GM12878 (cell line): ENCODE measurements around the gene ITPRIPL2. TPM values are rescaled to one million over a fixed set of nuclear protein-coding genes. Genes with fewer than 3 reads are reported as not detected.

Experiments used
- BRCA1 ChIP-seq: IDR thresholded peaks from 2 replicates; pipeline ENCODE4 v1.6.1; 2011; ENCODE audit warnings: low read depth, low read length, improper control_type of control experiment
- CREM ChIP-seq: IDR thresholded peaks from 2 replicates; pipeline ENCODE4 v1.6.1; 2014; ENCODE audit warnings: antibody characterized with exemption, low read depth
- HDAC6 ChIP-seq: fragments of 200-600 bp; sonication (generic); IDR thresholded peaks from one replicate; pipeline ENCODE4 v1.8.0; 2017; ENCODE audit warnings: antibody characterized with exemption; ENCODE audit not compliant: unreplicated experiment
- HDGF ChIP-seq: fragments of 450-650 bp; IDR thresholded peaks from 2 replicates; pipeline ENCODE4 v1.6.1; 2016; ENCODE audit warnings: antibody characterized with exemption
- MTA3 ChIP-seq: IDR thresholded peaks from 2 replicates; pipeline ENCODE4 v1.6.1; 2012; ENCODE audit warnings: low read length, inconsistent platforms, borderline replicate concordance
- NFYA ChIP-seq: IDR thresholded peaks from 2 replicates; pipeline ENCODE4 v1.6.1; 2011; ENCODE audit warnings: low read depth, mild to moderate bottlenecking, low read length, improper control_type of control experiment, borderline replicate concordance
- NR2F1 ChIP-seq: fragments of 450-650 bp; conservative IDR thresholded peaks from 2 replicates; pipeline ENCODE4 v1.6.1; 2017; ENCODE audit warnings: mild to moderate bottlenecking
- POLR2AphosphoS5 ChIP-seq: IDR thresholded peaks from 2 replicates; pipeline ENCODE4 v1.6.1; 2011; ENCODE audit warnings: mild to moderate bottlenecking, low read length, inconsistent platforms
- SIX5 ChIP-seq: IDR thresholded peaks from 2 replicates; pipeline ENCODE4 v1.6.1; 2011; ENCODE audit warnings: mild to moderate bottlenecking, low read depth, low read length, moderate library complexity; ENCODE audit not compliant: severe bottlenecking
- SMAD5 ChIP-seq: IDR thresholded peaks from 2 replicates; pipeline ENCODE4 v1.6.1; 2016; ENCODE audit warnings: antibody characterized with exemption, low read depth
- SPI1 ChIP-seq: IDR thresholded peaks from 2 replicates; pipeline ENCODE4 v1.6.1; 2011; ENCODE audit warnings: low read depth, mild to moderate bottlenecking, low read length, moderate library complexity, borderline replicate concordance; ENCODE audit not compliant: insufficient read depth
- polyA plus RNA-seq, 11 experiments: library from polyadenylated mRNA; depleted of rRNA in 4 of 11; unstranded in 6 of 11; stranded (reverse) in 5 of 11; fragments of >200 nt; fragmentation: Nextera tagmentation in 4 of 11; fragmentation: Illumina TruSeq in 1 of 11; extraction: Ambion mirVana in 4 of 11; extraction: Trizol in 1 of 11; gene quantifications; 1 replicate in 1 of 11; 2 replicates in 10 of 11; pipeline versions ENCODE4 v1.2.1 to v1.2.3, GENCODE V29; 2011 to 2016; ENCODE audit warnings: inconsistent platforms in 2 of 11, missing spikeins in 2 of 11, low read depth in 1 of 11
- total RNA-seq, 4 experiments: library from RNA; depleted of rRNA in 3 of 4; stranded (reverse); fragments of >200 nt in 3 of 4; fragmentation: Illumina TruSeq in 1 of 4; extraction: Trizol in 1 of 4; gene quantifications; 2 replicates each; pipeline versions ENCODE4 v1.2.1 to v1.2.3, GENCODE V29; 2013 to 2021
- TF ChIP-seq, protein P1 (sequence below): fragments of 450-650 bp; IDR thresholded peaks from 2 replicates; pipeline ENCODE4 v1.6.1; 2017; ENCODE audit warnings: mild to moderate bottlenecking, moderate library complexity
- TF ChIP-seq, protein P2 (sequence below): IDR thresholded peaks from 2 replicates; pipeline ENCODE4 v1.6.1; 2012; ENCODE audit warnings: low read length, inconsistent platforms
- TF ChIP-seq, protein P3 (sequence below): IDR thresholded peaks from 2 replicates; pipeline ENCODE4 v1.6.1; 2012; ENCODE audit warnings: mild to moderate bottlenecking, low read depth, low read length
- TF ChIP-seq, protein P4 (sequence below): IDR thresholded peaks from 2 replicates; pipeline ENCODE4 v1.6.1; 2012; ENCODE audit warnings: low read depth, low read length, improper control_type of control experiment
- TF ChIP-seq, protein P5 (sequence below): fragments of 450-650 bp; IDR thresholded peaks from 2 replicates; pipeline ENCODE4 v1.6.1; 2016; ENCODE audit warnings: mild to moderate bottlenecking, moderate library complexity, borderline replicate concordance

Gene ITPRIPL2
- total and polyA plus RNA-seq, 10 of the 15 experiments (the other 5 are each of a cell fraction or from before 2014, with no cell fraction given): 0.48 to 14.3 (median 3.5) TPM

DNA sequence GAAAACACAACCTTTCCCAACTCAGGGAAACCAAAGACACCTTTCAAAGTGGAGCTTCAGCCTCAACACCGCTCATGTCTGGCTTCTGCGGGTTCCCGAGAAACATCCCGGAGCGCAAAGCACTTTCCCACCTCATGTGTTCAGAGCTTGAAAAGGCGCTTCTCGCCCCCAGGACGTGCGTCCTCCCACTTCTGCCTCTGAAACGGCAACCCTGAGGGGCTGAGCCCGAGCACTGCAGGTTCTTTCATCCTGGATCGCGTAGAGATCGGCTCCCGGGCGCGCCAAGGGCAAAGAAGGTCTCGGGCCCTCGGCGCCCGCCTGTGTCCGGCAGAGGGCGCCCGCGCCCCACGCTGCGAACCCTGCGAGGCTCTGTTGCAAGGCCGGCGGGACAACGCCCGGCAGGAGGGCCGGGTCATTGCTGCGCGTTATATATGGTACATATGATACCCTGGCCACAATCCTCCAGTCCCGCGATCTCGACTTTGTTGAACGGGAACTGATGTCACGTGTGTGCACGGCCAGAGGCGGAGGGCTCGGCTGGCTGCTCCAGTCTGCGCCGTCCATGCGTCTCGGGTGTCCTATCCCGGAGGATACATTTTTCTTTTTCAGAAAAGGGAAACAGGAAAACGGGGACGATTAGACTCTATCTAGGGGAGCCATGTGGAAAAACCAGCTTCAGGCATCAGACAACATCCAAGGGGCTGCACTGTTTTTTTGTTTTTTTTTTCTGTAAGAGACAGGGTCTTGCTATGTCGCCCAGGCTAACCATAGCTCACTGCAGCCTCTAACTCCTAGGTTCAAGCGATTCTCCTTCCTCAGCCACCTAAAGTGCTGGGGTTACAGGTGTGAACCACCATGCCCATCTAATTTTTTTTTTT lies 27.2 kb upstream of the ITPRIPL2 start (continued):
- TF ChIP-seq, protein P1, sequence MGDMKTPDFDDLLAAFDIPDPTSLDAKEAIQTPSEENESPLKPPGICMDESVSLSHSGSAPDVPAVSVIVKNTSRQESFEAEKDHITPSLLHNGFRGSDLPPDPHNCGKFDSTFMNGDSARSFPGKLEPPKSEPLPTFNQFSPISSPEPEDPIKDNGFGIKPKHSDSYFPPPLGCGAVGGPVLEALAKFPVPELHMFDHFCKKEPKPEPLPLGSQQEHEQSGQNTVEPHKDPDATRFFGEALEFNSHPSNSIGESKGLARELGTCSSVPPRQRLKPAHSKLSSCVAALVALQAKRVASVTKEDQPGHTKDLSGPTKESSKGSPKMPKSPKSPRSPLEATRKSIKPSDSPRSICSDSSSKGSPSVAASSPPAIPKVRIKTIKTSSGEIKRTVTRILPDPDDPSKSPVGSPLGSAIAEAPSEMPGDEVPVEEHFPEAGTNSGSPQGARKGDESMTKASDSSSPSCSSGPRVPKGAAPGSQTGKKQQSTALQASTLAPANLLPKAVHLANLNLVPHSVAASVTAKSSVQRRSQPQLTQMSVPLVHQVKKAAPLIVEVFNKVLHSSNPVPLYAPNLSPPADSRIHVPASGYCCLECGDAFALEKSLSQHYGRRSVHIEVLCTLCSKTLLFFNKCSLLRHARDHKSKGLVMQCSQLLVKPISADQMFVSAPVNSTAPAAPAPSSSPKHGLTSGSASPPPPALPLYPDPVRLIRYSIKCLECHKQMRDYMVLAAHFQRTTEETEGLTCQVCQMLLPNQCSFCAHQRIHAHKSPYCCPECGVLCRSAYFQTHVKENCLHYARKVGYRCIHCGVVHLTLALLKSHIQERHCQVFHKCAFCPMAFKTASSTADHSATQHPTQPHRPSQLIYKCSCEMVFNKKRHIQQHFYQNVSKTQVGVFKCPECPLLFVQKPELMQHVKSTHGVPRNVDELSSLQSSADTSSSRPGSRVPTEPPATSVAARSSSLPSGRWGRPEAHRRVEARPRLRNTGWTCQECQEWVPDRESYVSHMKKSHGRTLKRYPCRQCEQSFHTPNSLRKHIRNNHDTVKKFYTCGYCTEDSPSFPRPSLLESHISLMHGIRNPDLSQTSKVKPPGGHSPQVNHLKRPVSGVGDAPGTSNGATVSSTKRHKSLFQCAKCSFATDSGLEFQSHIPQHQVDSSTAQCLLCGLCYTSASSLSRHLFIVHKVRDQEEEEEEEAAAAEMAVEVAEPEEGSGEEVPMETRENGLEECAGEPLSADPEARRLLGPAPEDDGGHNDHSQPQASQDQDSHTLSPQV: no peak
- no peak for TF ChIP-seq HDAC6
- no peak for TF ChIP-seq POLR2AphosphoS5
- TF ChIP-seq HDGF: no peak
- no peak for TF ChIP-seq NFYA
- no peak for TF ChIP-seq BRCA1
- no peak for TF ChIP-seq CREM
- TF ChIP-seq SIX5: no peak
- no peak for TF ChIP-seq MTA3
- TF ChIP-seq, protein P2, sequence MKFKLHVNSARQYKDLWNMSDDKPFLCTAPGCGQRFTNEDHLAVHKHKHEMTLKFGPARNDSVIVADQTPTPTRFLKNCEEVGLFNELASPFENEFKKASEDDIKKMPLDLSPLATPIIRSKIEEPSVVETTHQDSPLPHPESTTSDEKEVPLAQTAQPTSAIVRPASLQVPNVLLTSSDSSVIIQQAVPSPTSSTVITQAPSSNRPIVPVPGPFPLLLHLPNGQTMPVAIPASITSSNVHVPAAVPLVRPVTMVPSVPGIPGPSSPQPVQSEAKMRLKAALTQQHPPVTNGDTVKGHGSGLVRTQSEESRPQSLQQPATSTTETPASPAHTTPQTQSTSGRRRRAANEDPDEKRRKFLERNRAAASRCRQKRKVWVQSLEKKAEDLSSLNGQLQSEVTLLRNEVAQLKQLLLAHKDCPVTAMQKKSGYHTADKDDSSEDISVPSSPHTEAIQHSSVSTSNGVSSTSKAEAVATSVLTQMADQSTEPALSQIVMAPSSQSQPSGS: no peak
- TF ChIP-seq, protein P3, sequence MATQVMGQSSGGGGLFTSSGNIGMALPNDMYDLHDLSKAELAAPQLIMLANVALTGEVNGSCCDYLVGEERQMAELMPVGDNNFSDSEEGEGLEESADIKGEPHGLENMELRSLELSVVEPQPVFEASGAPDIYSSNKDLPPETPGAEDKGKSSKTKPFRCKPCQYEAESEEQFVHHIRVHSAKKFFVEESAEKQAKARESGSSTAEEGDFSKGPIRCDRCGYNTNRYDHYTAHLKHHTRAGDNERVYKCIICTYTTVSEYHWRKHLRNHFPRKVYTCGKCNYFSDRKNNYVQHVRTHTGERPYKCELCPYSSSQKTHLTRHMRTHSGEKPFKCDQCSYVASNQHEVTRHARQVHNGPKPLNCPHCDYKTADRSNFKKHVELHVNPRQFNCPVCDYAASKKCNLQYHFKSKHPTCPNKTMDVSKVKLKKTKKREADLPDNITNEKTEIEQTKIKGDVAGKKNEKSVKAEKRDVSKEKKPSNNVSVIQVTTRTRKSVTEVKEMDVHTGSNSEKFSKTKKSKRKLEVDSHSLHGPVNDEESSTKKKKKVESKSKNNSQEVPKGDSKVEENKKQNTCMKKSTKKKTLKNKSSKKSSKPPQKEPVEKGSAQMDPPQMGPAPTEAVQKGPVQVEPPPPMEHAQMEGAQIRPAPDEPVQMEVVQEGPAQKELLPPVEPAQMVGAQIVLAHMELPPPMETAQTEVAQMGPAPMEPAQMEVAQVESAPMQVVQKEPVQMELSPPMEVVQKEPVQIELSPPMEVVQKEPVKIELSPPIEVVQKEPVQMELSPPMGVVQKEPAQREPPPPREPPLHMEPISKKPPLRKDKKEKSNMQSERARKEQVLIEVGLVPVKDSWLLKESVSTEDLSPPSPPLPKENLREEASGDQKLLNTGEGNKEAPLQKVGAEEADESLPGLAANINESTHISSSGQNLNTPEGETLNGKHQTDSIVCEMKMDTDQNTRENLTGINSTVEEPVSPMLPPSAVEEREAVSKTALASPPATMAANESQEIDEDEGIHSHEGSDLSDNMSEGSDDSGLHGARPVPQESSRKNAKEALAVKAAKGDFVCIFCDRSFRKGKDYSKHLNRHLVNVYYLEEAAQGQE: no peak
- no peak for TF ChIP-seq SMAD5
- TF ChIP-seq, protein P4, sequence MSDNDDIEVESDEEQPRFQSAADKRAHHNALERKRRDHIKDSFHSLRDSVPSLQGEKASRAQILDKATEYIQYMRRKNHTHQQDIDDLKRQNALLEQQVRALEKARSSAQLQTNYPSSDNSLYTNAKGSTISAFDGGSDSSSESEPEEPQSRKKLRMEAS: no peak
- TF ChIP-seq SPI1: no peak
- peak; percentile 48; the same call in 1 of the 2 replicates for TF ChIP-seq NR2F1
- TF ChIP-seq, protein P5, sequence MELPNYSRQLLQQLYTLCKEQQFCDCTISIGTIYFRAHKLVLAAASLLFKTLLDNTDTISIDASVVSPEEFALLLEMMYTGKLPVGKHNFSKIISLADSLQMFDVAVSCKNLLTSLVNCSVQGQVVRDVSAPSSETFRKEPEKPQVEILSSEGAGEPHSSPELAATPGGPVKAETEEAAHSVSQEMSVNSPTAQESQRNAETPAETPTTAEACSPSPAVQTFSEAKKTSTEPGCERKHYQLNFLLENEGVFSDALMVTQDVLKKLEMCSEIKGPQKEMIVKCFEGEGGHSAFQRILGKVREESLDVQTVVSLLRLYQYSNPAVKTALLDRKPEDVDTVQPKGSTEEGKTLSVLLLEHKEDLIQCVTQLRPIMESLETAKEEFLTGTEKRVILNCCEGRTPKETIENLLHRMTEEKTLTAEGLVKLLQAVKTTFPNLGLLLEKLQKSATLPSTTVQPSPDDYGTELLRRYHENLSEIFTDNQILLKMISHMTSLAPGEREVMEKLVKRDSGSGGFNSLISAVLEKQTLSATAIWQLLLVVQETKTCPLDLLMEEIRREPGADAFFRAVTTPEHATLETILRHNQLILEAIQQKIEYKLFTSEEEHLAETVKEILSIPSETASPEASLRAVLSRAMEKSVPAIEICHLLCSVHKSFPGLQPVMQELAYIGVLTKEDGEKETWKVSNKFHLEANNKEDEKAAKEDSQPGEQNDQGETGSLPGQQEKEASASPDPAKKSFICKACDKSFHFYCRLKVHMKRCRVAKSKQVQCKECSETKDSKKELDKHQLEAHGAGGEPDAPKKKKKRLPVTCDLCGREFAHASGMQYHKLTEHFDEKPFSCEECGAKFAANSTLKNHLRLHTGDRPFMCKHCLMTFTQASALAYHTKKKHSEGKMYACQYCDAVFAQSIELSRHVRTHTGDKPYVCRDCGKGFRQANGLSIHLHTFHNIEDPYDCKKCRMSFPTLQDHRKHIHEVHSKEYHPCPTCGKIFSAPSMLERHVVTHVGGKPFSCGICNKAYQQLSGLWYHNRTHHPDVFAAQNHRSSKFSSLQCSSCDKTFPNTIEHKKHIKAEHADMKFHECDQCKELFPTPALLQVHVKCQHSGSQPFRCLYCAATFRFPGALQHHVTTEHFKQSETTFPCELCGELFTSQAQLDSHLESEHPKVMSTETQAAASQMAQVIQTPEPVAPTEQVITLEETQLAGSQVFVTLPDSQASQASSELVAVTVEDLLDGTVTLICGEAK: no peak
